HG03342 (cell line): ENCODE data around the gene CAMK2B.

Experiments used
- ATAC-seq: cut with Tn5 transposase; IDR thresholded peaks from one replicate; pipeline ENCODE4 v1.9.1; 2021; ENCODE audit warnings: mild to moderate bottlenecking, moderate library complexity; ENCODE audit not compliant: unreplicated experiment

Gene CAMK2B

GRCh38 chr7:44235582-44236332, 89.6 kb downstream of the CAMK2B start:
- ATAC-seq = no peak

DNA sequence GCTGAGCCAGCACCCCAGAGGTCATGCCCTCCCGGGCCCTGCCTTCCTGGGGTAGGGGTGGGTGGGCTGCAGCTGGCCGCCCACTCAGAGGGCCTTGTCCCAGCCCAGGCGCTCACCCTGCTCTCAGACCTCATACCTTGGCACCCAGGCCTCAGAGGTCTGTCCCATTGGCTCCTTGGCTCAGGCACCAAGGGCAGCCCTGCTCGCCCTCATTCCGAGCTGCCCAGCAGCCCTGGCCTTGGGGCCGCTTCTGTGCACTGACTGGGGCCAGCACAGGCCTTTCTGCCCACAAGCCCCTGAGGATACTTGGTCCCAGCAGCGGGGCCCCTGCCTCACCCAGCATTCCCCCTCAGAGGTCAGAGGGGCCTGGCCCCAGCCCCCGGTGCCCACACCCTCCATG, 90.3 kb downstream of the CAMK2B start:
- ATAC-seq = no peak

DNA sequence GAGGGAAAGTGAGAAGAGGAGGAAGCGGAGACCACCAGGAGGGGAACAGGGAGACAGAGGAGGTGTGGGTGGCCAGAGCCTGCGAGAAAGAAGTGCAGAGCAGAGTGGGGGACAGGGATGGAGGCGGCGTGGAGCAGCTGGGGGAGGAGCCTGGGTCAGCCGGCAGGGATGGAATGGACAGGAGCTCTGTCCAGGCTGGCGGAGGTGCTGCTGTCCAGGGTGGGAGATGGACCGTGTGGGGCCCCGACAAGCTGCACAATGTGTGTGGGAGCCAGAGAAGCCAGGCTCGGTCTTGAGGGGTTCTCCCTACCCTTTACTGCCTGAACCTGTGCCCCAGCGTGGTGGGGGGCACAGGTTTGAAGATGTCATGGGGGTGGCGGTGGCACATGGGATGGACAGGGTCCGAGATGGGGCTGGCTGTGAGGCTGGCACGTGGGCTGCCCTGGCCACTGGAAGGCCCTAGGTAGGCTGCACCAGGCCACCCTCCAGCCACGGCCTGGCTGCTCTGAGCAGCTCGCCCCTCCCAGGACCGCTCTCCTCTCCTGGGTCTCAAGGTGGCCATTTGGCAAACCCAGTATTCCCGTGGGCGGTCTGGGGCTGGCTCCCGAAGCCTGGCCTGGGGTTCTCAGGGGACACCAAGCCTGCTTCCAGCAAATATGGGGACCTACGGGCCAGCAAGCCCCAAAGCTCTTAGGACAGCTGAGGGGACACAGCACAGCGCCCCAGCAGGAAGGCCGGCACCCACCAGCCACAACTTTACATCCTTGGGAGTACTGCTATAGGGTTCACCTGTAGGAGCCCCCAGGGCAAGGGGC, 92.3 kb downstream of the CAMK2B start:
- ATAC-seq = no peak

DNA sequence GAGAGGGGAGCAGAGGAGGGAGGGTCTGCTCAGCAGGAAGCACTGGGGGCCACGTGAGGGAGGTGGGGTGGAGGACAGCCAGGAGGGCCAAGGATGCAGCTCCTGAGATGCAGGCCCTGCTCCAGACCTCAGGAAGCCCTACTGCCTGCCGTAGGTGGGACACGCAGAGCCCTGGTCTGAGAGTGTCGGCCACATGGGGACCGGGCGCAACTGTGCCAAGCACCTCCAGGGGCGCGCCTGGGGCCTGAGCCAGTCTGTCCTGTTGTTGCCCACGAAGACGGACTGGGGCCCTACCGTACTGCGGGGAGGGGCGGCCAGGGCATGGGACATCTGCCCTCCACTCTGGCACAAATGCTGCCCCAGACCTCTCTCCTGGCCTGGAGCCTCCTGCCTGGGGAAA, 93.0 kb downstream of the CAMK2B start:
- ATAC-seq = no peak

DNA sequence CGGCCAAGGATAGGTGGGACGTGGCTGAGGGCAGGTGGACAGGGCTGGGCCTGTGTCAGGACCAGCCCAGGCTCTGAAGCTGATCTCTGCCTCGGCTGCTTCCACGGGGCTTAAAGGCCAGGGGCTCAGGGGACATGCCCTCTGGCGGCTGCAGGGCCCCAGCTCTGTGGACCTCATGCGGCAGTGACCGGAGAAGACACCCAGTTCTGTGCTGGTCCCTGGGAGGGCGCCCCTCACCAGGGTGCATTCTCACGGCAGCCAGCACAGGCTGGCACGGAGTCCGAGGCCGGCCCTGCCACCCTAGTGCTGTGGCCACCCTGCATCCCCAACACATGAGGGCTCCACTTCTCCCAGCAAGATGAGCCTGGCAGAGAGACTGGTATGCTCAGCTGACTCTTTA, 94.3 kb downstream of the CAMK2B start:
- no peak for ATAC-seq

GRCh38 chr7:44230286-44230685, 95.1 kb downstream of the CAMK2B start:
- ATAC-seq = no peak

DNA sequence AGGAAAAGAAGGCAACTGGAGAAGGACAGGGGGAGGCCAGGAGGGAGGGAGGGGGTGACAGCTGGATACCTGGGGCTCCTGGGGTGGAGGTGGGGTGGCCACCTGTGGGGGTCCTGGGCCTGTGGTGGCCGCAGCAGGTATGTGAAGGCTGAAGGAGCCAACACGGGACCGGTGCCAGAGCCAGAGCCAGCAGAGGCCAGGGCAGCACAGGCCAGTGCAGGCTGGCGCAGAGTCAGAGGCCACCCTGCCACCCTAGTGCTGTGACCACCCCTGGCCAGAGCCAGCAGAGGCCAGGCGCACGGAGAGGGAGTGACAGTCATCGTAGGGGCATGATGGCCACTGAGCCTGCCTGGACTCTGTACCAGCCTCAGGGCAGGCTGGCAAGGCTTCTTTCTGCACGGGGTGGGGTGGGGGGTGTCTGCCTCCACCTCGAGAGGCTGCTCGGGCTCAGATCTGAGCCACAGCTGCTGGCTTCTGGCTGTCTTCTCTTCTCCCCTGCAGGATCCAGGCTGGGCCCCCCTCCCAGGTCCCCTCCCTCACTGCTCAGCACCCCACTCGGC, 95.8 kb downstream of the CAMK2B start:
- ATAC-seq = no peak

GRCh38 chr7:44228571-44229350, 96.6 kb downstream of the CAMK2B start:
- ATAC-seq = no peak

DNA sequence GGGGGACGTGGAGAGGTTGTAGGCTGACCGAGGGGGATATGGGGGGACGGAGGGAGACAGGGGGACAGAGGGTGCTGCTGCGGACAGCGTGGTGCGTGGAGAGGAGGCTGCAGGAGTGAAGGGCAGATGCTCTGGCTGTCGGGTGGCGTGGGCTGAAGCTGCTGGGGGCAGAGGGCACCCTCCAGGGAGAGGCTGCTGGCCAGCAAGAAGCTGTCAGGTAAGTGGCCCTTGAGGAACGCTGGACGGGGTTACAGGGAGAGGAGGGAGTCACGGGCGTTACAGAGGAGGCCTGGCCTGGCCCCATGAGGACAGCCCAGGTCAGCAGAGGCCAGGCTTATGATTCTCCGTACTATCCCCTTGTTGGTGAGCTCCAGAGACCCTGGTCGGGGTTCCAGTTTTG, 97.5 kb downstream of the CAMK2B start:
- ATAC-seq = no peak

DNA sequence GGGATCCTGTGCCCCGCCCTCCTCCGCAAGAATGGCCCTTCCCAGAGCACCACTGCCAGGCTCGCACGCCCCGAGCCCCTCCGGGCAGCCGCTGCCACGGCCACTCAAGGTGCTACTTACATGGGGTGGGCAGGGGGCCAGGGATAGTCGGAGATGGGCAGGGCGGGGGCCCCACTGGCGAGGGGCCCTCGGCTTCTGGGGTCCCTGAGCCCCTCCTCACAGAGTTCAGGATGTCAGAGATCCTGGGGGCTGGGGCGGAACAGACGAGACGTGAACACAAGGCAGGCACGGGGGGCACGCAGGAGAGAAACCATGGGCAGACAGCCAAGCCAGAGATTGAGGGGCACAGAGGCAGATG, 99.0 kb downstream of the CAMK2B start:
- ATAC-seq = no peak

DNA sequence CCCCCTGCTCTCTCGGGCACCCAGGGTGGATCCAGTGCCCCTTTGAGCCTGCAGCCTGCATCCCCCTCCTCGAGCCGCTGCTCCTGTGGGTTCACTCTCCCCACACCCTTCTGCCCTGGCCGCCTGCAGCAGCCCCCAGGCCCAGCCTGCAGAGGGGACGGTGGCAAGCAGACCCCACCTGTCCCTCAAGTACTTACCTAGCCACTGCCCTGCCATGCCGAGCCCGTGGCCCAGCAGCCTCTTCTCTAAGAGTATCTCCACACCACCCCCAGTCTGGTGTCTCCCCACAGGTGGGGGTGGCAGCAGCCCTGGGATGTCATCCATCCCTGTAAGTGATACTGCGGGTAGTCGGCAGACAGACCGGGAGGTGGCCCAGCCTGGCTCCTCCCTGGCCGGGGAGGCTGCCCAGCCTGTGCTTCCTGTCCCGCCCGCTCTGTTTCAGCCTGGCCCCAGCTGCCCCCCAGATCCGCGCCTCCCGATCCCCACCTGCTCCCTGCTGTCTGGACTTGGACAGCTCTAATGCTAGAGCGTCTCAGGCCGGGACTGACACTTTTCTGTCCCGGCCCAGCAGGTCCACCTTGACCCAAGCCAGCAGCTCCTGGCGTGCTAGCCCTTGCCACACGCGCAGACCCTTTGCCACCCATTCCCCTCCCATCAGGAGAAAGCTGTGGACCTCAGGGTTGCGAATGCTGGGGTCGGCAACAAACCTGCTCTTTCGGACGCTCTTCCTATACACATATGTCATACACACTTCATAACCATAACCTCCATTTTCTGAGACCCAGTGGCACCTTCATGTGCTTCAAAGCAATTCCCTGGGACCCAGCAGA, 99.6 kb downstream of the CAMK2B start:
- no peak for ATAC-seq

GRCh38 chr7:44224974-44225565, 100.3 kb downstream of the CAMK2B start:
- no peak for ATAC-seq

- no peak for ATAC-seq
Observed at GRCh38 chr7:44224080-44224973, 101.1 kb downstream of the CAMK2B start.

DNA sequence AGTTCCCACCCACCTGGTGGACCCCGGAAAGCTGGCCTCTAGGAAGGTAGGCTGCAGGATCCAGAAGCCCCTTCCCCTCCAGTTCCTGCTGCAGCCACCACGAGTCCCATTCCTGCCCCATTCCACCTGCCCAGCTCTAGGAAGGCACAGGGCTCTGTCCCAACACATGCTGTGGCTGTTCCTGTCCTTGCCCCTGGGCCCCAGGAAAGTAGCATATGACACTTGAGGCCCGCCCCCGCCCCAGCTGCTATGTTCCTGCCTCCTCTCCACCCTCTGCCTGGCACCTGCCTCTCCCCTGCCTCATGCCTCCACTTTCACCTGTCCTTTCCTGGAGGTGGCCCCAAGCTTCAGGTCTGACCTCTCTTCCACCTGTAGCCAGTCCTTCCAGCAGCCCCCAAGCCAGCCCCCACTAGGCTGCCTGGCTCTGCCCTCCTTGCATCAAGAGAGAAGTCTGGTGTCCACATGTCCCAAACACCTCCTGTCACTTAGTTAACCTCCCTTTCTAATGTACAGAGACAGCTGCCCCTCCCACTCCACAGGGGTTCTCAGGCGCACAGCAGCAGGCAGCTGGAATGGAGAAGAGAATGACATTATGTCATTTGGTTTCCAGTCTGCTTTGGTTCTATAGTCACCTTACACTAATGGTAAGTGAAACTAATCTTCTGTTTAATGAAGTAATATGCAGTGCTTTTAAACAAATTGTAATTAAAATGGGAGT, 101.9 kb downstream of the CAMK2B start:
- ATAC-seq = no peak

GRCh38 chr7:44222776-44223261, 102.6 kb downstream of the CAMK2B start:
- no peak for ATAC-seq

DNA sequence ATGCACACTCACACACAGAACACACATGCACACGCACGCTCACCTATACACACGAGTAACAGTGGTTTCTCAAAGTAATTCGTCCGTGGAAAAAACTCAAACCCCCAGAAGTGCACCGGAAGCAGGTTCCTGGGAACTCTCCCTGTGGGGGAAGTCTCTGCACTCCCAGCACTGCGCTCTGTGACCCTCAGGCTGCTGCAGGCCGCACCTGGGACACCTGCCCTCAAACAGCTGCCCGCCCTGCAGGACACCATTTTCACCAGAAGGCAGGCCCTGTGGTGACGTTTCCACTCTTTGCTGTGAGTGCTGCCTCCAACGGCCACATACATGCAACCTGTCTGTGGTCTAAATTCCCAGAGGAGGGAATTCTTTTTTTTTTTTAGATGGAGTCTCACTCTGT, 103.3 kb downstream of the CAMK2B start:
- ATAC-seq = no peak

GRCh38 chr7:44221231-44221791, 104.1 kb downstream of the CAMK2B start:
- no peak for ATAC-seq
